ENCODE data around the gene BICRAL.
"Not testable (repeated sequence)": the region's sequence is repeated elsewhere in the genome, so short reads cannot be mapped to it uniquely, and the experiment has no call there.

BICRAL gene

DNA sequence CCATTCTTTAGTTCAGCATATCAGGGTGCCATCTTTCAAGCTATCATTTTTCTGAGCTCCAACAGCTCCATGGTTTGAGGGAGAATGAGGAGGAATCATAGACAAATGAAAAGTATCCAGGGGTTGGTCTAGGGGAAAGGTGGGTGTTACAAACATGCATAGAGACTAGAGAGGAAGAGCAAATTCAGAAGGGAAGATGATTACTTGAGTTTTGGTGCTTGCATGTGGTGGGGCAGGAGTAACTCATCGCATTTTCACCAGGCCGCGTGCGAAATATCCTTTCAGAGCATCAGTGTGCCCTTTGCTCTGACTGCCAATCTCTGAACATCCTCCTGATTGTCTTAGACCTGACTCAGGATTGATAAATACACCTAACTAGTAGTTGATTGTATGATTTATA, 7.7 kb upstream of the BICRAL start:
- ChIA-PET POLR2A (interaction anchor here (0.6 kb wide), 1 partner anchor 9 kb away, joined by 3 read pairs; no protein-coding TSS in a partner anchor), CTCF (interaction anchor here (1.2 kb wide), 1 partner anchor 15 kb away, joined by 3 read pairs; no protein-coding TSS in a partner anchor)
- DNase-seq (ENCODE audit: low read depth, low spot score), result no peak
- TF ChIP-seq, protein P1, sequence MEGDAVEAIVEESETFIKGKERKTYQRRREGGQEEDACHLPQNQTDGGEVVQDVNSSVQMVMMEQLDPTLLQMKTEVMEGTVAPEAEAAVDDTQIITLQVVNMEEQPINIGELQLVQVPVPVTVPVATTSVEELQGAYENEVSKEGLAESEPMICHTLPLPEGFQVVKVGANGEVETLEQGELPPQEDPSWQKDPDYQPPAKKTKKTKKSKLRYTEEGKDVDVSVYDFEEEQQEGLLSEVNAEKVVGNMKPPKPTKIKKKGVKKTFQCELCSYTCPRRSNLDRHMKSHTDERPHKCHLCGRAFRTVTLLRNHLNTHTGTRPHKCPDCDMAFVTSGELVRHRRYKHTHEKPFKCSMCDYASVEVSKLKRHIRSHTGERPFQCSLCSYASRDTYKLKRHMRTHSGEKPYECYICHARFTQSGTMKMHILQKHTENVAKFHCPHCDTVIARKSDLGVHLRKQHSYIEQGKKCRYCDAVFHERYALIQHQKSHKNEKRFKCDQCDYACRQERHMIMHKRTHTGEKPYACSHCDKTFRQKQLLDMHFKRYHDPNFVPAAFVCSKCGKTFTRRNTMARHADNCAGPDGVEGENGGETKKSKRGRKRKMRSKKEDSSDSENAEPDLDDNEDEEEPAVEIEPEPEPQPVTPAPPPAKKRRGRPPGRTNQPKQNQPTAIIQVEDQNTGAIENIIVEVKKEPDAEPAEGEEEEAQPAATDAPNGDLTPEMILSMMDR (IDR thresholded peaks at IDR 0.05; ENCODE audit: insufficient read depth, low read length, missing control alignments), result no peak
- H3K4me3 ChIP-seq (ENCODE audit: low read depth, low read length), result no peak overlapping the region

DNA sequence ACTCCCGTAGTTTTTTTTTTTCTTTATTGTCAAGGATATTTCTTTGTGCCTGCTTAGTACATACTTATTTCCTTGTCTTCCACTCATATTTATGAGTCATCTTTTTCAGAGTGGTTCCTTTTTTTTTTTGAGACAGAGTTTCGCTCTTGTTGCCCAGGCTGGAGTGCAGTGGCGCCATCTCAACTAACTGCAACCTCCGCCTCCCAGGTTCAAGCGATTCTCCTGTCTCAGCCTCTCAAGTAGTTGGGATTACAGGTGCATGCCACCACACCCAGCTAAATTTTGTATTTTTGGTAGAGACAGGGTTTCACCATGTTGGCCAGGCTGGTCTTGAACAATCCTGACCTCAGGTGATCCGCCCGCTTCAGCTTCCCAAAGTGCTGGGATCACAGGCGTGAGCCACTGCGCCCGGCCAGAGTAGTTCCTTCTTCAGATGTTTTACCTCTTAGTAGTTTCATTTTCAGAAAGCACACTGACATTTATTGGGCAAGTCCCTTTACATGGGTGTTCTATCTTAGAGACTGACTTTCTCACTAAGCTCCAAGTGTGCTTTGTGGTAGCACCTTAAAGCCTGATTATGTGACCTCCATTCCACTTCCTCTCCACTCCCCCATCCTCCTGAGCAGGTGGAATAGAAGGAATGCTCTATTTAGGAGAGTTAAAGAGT, 6.9 kb upstream of the BICRAL start:
- H3K4me3 ChIP-seq (ENCODE audit: low read depth, low read length); POLR2A ChIA-PET; CTCF ChIA-PET; DNase-seq (ENCODE audit: low read depth, low spot score): not testable (repeated sequence)

DNA sequence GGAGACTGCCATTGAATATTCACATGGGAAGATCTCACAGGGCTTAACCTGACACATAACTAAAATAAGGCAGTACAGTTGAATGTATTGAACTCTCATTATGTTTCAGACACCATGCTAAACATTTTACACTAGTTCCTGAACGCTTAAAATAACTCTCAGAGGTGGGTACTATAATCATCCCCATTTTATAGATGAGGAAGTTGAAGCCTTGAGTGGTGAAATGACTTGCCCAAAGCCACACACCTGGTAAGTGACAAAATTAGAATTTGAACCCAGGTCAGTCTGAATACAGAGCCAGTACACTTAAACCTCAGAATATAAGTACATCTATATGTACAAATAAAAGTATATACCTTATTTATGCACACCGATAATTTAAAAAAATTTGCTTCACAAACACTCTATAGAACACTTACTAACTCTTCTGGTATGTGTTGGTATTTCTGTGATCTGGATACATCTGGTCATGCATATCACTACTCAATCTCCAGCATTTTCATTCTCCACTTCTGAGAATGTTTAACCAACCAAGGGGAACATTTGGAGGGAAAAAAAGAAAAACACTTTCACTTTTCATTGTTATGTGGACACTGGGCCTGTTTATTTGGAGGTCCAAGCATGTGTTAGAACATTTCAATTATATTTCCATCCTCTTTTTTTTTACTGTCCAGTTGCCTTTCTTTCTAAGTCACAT, 4.6 kb upstream of the BICRAL start:
- ChIA-PET CTCF (no interaction called here), POLR2A (no interaction called here)
- TF ChIP-seq, protein P1 (IDR thresholded peaks at IDR 0.05; ENCODE audit: insufficient read depth, low read length, missing control alignments), result no peak
- H3K4me3 ChIP-seq (ENCODE audit: low read depth, low read length), result no peak overlapping the region
- DNase-seq (ENCODE audit: low read depth, low spot score), result no peak

DNA sequence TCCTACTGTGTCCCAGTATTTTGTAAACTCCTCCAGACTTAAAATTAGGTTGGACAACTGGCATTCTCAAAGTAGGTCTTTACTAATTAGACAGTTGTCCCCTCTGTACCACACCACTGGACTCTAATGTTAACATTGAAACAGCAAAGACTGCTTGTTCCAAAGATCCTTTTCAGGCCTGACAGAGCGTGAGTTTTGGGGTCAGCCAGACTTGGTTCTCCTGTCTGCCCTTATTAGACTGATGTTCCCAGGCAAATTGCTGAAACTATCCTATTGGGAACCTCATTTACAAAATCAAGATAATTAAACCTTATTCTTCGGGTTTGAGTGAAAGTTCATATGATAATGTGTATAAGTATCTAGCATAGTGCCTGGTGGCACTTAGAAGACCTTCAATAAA, 3.7 kb upstream of the BICRAL start:
- TF ChIP-seq, protein P1 (IDR thresholded peaks at IDR 0.05; ENCODE audit: insufficient read depth, low read length, missing control alignments), result no peak
- CTCF ChIA-PET, result no interaction called here
- no peak overlapping the region for H3K4me3 ChIP-seq (ENCODE audit: low read depth, low read length)
- POLR2A ChIA-PET, result no interaction called here
- DNase-seq (ENCODE audit: low read depth, low spot score), result no peak

DNA sequence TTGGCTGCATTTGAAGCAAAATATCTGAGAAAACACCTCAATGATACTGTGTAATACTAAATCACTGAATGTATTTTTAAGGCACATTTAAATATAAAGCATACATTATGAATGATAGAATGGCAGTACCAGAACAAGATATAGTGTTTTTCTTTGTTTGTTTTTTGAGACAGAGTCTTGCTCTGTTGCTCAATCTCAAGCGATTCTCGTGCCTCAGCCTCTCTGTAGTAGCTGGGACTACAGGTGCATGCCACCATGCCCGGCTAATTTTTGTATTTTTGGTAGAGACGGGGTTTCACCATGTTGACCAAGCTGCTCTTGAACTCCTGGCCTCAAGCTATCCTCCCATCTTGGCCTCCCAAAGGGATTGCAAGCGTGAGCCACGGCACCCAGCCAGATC, 2.3 kb upstream of the BICRAL start:
- DNase-seq (ENCODE audit: low read depth, low spot score), result no peak
- ChIA-PET CTCF (no interaction called here), POLR2A (no interaction called here)
- H3K4me3 ChIP-seq (ENCODE audit: low read depth, low read length), result no peak overlapping the region
- TF ChIP-seq, protein P1 (IDR thresholded peaks at IDR 0.05; ENCODE audit: insufficient read depth, low read length, missing control alignments), result no peak

DNA sequence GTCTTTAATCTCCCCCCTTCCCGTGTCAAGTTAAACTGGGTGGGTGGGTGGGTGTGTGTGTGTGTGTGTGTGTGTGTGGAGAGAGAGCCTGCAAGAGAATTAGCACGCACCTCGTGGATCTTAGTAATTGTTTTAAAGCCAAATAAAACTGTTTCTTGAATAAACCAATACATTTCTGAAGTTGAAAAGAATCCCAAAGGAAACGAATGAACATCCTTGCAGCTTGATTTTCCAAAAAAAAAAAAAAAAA, 381 bp upstream of the BICRAL start:
- POLR2A ChIA-PET, result interaction anchor here (2.0 to 3.4 kb wide), 2 partner anchors 12 to 35 kb away, joined by 4 to 26 read pairs; partner anchors contain the start of gene TBCC
- CTCF ChIA-PET, result no interaction called here
- H3K4me3 ChIP-seq (ENCODE audit: low read depth, low read length), result peak overlapping the region; percentile 76
- no peak for DNase-seq (ENCODE audit: low read depth, low spot score)
- TF ChIP-seq, protein P1 (IDR thresholded peaks at IDR 0.05; ENCODE audit: insufficient read depth, low read length, missing control alignments), result no peak
